Coronary artery (tissue), 2 donors: ENCODE results near the gene SETMAR.
A peak's percentile ranks its signal among the peaks of the same experiment; 100 is the strongest.
"Not testable (repeated sequence)": the region's sequence is repeated elsewhere in the genome, so short reads cannot be mapped to it uniquely, and the experiment has no call there.

Experiments
- DNase-seq: peaks from one replicate; pipeline ENCODE4 v3.0.0-alpha.2; 2017; ENCODE audit warnings: low spot score
- H3K27ac ChIP-seq, 2 donors: fragments of 200-600 bp; sonication (generic); one replicate each; pipeline ENCODE4 v1.5.1; 2016 to 2019
- H3K4me3 ChIP-seq: fragments of 200-600 bp; sonication (generic); 2 replicates; pipeline ENCODE4 v1.5.1; 2016; ENCODE audit warnings: mild to moderate bottlenecking, moderate library complexity
- CTCF ChIP-seq: fragments of 200-600 bp; sonication (generic); IDR thresholded peaks from one replicate; pipeline ENCODE4 v1.5.1; 2019; ENCODE audit warnings: antibody characterized with exemption

The SETMAR gene

GRCh38 chr3:4302747-4303146, 422 bp upstream of the SETMAR start:
- Histone ChIP-seq H3K27ac (peak overlapping the region; percentile 91 to 93), H3K4me3 (peak overlapping the region; percentile 76)
- DNase-seq: no peak
- no peak for TF ChIP-seq CTCF

- DNase-seq: not testable (repeated sequence)
- H3K4me3 ChIP-seq: peak overlapping the region; percentile 76
- peak overlapping the region; percentile 82 to 93 for H3K27ac ChIP-seq
Observed at GRCh38 chr3:4305210-4305609, 2.0 kb downstream of the SETMAR start.

- DNase-seq: no peak
- TF ChIP-seq CTCF: no peak
- Histone ChIP-seq H3K27ac (peak overlapping the region; percentile 82 to 93), H3K4me3 (peak overlapping the region; percentile 12)
Observed at GRCh38 chr3:4306091-4306490, 2.9 kb downstream of the SETMAR start.

- DNase-seq: no peak
- Histone ChIP-seq H3K27ac (peak overlapping the region; percentile 82 to 93), H3K4me3 (peak overlapping the region; percentile 47)
- no peak for TF ChIP-seq CTCF
Observed at GRCh38 chr3:4306860-4307259, 3.7 kb downstream of the SETMAR start.

GRCh38 chr3:4309491-4310128, 6.4 kb downstream of the SETMAR start:
- TF ChIP-seq CTCF: no peak
- H3K27ac ChIP-seq: peak overlapping the region in 1 of 2 donors; percentile 14
- no peak overlapping the region for H3K4me3 ChIP-seq
- no peak for DNase-seq

GRCh38 chr3:4310971-4311370, 7.8 kb downstream of the SETMAR start:
- TF ChIP-seq CTCF: no peak
- Histone ChIP-seq H3K27ac (no peak overlapping the region), H3K4me3 (no peak overlapping the region)
- DNase-seq: no peak

GRCh38 chr3:4311496-4311895, 8.3 kb downstream of the SETMAR start:
- Histone ChIP-seq H3K4me3 (no peak overlapping the region), H3K27ac (no peak overlapping the region)
- TF ChIP-seq CTCF: no peak
- DNase-seq: no peak
